Skin epidermis (tissue), 12 donors: ENCODE results near the gene EIF4G3.
"Not testable (repeated sequence)": the region's sequence is repeated elsewhere in the genome, so short reads cannot be mapped to it uniquely, and the experiment has no call there.

Source experiments
- H3K27ac ChIP-seq, 21 experiments: fragments of 200-600 bp; sonication (generic) in 11 of 21; one replicate each; pipeline ENCODE4 v1.5.0; 2020; ENCODE audit warnings: mild to moderate bottlenecking in 3 of 21, inconsistent platforms in 2 of 21, moderate library complexity in 2 of 21
- H3K4me3 ChIP-seq, 7 experiments: fragments of 200-600 bp; sonication (generic) in 2 of 7; one replicate each; pipeline ENCODE4 v1.5.0; 2020; ENCODE audit warnings: inconsistent platforms in 2 of 7, mild to moderate bottlenecking in 2 of 7, moderate library complexity in 1 of 7

Gene EIF4G3

GRCh38 chr1:21117597-21118001, 59.1 kb downstream of the EIF4G3 start:
- H3K27ac ChIP-seq = no peak overlapping the region
- H3K4me3 ChIP-seq = no peak overlapping the region

GRCh38 chr1:21117159-21117558, 59.5 kb downstream of the EIF4G3 start:
- no peak overlapping the region for H3K4me3 ChIP-seq
- no peak overlapping the region for H3K27ac ChIP-seq

DNA sequence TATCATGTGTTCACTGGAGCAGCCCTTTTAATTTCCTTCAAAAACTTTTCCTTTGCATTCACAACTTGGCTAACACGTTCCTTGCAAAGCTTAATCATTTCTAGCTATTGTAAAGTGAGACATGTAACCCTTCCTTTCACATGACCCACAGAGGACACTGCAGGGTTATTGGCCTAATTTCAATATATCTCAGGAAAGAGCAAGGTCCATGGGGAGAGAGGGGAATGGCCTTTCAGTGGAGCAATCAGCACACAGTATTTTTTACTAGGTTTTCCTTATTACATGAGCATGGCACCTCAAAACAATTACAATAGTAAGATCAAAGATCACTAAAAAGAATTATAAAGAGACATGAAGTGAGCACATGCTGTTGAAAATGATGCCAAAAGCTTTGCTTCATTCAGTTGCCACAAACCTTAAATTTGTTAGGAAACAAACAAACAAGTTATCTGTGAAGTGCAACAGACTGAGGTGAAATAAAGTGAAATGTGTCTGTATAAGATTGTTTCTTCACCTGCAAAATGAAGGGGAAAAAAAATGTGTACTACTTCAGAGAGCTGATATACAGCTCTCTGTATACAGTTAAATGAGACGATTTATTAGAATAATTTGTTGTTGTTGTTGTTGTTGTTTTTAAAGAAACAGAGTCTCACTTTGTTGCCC, 61.5 kb downstream of the EIF4G3 start:
- no peak overlapping the region for H3K4me3 ChIP-seq
- no peak overlapping the region for H3K27ac ChIP-seq

GRCh38 chr1:21114431-21114830, 62.3 kb downstream of the EIF4G3 start:
- Histone ChIP-seq H3K27ac (no peak overlapping the region), H3K4me3 (no peak overlapping the region)

DNA sequence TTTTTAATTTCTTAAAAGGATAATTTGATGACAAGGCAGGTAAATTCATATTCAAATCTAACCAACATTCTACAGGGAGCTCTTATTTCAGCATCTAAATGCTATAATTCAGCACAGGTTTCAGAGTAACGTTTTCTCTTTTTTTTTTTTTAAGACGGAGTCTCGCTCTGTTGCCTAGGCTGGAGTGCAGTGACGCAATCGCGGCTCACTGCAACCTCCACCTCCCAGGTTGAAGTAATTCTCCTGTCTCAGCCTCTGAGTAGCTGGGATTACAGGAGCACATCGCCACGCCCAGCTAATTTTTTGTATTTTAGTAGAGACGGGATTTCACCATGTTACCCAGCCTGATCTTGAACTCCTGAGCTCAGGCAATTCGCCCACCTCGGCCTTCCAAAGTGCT, 66.5 kb downstream of the EIF4G3 start:
- Histone ChIP-seq H3K27ac (no peak overlapping the region), H3K4me3 (no peak overlapping the region)

- no peak overlapping the region for H3K27ac ChIP-seq
- no peak overlapping the region for H3K4me3 ChIP-seq
These were observed 70.0 kb downstream of the EIF4G3 start for GRCh38 chr1:21106709-21107108.

DNA sequence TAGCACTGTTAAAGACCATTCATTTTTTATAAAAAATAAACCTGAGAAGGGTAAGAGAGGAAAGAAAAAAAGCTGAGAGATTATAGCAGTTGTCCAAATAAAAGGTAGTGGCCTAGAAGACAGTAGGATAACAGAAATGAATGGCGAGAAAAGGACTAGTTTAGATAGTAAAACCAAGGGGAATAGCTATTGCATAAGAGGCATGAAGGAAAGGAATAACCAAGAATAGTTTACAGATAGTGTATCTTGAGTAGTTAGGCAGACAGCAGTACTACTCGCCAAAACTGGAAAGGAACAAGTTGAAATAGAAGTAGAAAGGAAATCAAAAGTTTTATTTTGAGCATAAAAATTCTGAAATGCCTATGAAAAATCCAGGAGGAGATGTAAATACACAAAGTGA, 70.5 kb downstream of the EIF4G3 start:
- Histone ChIP-seq H3K4me3 (no peak overlapping the region), H3K27ac (no peak overlapping the region)

DNA sequence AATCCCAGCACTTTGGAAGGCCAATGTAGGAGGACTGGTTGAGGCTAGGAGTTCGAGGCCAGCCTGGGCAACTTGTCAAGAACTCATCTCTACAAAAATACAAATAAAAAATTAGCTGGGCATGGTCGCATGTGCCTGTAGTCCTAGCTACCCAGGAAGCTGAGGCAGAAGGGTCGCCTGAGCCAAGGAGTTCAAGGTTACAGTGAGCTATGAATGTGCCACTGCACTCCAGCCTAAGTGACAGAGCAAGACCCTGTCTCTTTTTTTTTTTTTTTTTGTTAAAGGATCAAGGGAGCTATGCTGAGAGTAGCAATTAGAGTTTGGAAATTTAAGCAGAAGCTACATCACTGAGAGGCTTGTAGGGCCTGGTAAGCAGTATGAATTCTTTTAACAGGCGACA, 70.9 kb downstream of the EIF4G3 start:
- Histone ChIP-seq H3K27ac (no peak overlapping the region), H3K4me3 (no peak overlapping the region)

- H3K27ac ChIP-seq = no peak overlapping the region
- no peak overlapping the region for H3K4me3 ChIP-seq
These were observed 72.0 kb downstream of the EIF4G3 start for GRCh38 chr1:21104683-21105082.

DNA sequence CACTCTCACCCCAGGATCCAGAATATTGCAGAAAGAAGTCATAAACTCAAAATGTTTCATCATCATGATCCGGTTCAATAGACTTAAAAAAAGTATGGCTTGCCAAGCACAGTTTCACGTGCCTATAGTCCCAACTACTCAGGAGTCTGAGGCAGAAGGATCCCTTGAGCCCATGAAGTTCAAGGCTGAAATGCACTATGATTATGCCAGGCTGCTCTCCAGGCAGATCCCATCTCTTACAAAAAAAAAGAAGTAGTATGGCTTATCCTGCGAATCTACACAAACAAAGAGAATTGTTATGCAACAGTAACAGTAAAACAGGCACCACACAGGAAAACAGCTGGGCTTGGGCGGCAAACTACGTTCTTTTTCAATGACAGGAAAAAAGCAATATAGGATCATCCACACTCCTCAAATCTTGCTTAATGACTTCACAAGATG, 76.2 kb downstream of the EIF4G3 start:
- Histone ChIP-seq H3K27ac (peak overlapping the region in 1 of 21 experiments; percentile 29), H3K4me3 (no peak overlapping the region)

- no peak overlapping the region for H3K4me3 ChIP-seq
- peak overlapping the region in 1 of 21 experiments; percentile 29 for H3K27ac ChIP-seq
These were observed 76.9 kb downstream of the EIF4G3 start for GRCh38 chr1:21099869-21100131.

DNA sequence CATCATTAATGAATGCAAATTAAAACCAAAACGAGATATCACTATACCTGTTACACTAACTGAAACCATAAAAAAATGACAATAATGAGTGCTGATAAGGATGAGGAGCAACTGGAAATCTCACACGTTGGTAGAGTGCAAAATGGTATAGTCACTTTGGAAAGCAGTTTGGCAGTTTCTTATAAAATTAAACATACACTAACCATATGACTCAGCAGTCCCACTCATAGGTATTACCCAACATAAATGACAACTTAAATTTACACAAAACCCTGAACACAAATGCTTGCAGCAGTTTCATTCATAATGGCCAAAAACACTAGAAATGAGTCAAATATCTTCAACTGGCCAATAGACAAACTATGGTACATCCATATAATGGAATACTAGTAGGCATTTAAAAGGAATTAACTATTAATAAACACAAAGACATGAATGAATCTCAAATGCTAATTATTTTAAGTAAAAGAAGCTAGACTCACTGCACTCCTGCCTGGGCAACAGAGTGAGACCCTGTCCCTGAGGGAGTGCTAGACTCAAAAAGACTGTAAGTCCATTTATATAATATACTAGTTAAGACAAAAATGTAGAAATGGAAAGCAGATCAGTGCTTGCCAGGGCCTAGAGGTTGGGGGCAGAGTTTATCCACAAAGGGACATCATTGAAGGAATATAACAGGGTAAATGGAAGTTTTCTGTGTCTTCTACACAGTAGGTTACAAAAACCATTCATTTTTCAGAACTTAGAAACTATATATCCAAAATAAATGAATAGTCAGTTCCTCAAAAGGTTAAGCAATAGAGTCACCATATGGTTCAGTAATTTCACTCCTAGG, 77.4 kb downstream of the EIF4G3 start:
- no peak overlapping the region for H3K4me3 ChIP-seq
- no peak overlapping the region for H3K27ac ChIP-seq

GRCh38 chr1:21098186-21098915, 78.3 kb downstream of the EIF4G3 start:
- no peak overlapping the region for H3K4me3 ChIP-seq
- no peak overlapping the region for H3K27ac ChIP-seq

DNA sequence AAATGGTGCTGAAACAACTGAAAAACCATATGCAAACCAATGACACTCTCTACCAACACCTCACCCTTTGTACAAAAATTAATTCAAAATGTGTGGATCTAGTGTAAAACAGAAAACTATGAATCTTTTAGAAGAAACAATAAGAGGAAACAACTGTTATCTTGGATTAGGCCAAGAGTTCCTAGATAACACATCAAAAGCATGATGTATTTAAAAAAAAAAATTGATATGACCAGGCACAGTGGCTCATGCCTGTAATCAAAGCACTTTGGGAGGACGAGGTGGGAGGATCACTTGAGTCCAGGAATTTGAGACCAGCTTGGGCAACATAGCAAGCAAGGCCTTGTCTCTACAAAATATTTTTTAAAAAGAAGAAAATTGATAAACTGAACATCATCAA, 79.0 kb downstream of the EIF4G3 start:
- no peak overlapping the region for H3K27ac ChIP-seq
- no peak overlapping the region for H3K4me3 ChIP-seq

DNA sequence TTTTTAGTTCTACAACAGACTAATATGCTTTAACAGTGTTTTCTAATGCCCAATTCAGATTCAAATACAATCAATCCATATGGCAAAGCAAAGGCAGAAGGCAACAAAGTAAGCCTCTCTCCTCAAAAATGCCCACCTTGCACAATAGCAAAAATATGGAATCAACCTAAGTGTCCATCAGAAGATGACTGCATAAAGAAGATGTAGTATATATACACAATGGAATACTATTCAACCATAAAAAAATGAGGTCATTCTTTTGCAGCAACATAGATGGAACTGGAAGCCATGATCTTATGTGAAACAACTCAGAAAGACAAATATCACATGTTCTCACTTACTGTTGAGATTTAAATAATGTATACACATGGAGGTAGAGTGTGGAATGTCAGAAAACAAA, 80.7 kb downstream of the EIF4G3 start:
- H3K27ac ChIP-seq = no peak overlapping the region
- no peak overlapping the region for H3K4me3 ChIP-seq

DNA sequence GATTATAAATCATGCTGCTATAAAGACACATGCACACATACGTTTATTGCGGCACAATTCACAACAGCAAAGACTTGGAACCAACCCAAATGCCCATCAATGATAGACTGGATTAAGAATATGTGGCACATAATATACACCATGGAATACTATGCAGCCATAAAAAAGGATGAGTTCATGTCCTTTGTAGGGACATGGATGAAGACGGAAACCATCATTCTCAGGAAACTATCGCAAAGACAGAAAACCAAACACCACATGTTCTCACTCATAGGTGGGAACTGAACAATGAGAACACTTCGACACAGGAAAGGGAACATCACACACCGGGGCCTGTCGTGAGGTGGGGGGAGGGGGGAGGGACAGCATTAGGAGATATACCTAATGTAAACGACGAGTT, 82.4 kb downstream of the EIF4G3 start:
- H3K27ac ChIP-seq, H3K4me3 ChIP-seq: not testable (repeated sequence)

- not testable (repeated sequence) for H3K27ac ChIP-seq, H3K4me3 ChIP-seq
These were observed 83.3 kb downstream of the EIF4G3 start for GRCh38 chr1:21093271-21093958.

DNA sequence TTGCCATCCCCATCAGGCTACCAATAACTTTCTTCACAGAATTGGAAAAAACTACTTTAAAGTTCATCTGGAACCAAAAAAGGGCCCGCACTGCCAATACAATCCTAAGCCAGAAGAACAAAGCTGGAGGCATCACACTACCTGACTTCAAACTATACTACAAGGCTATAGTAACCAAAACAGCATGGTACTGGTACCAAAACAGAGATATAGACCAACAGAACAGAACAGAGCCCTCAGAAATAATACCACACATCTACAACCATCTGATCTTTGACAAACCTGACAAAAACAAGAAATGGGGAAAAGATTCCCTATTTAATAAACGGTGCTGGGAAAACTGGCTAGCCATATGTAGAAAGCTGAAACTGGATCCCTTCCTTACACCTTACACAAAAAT, 84.2 kb downstream of the EIF4G3 start:
- H3K27ac ChIP-seq, H3K4me3 ChIP-seq: not testable (repeated sequence)

- not testable (repeated sequence) for H3K4me3 ChIP-seq
- H3K27ac ChIP-seq = peak overlapping the region in 8 of 21 experiments; percentile 5 to 59 (median 44)
These were observed 85.5 kb downstream of the EIF4G3 start for GRCh38 chr1:21091053-21091690.

DNA sequence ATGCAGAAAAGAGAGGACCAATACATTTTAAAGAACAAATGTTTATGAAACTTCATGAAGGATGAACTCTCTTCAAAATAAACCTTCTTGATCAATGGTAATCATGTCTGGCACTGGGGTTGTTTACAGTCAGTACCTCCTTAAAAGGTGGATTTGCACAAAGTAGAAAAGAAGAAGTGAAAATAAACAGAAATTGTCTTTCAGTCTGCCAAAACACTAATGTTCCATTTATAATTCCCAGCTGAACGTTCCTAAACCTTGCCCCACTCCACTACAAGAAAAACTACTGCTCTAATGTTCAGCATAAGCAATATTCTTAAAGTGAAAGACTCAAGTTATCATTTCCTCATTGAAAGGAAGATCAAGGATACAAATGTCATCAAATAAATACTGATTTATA, 86.2 kb downstream of the EIF4G3 start:
- H3K27ac ChIP-seq = peak overlapping the region in 6 of 21 experiments; percentile 5 to 59 (median 44)
- H3K4me3 ChIP-seq = no peak overlapping the region
